HG03571 (cell line): ENCODE data around the gene CITED4.

Experiments
- ATAC-seq: cut with Tn5 transposase; IDR thresholded peaks from one replicate; pipeline ENCODE4 v1.9.1; 2021; ENCODE audit not compliant: unreplicated experiment

CITED4 gene

GRCh38 chr1:40855513-40855912 lies 6.7 kb downstream of the CITED4 start:
- no peak for ATAC-seq

GRCh38 chr1:40853885-40854170 lies 8.3 kb downstream of the CITED4 start:
- ATAC-seq, result no peak

- no peak for ATAC-seq
Observed at GRCh38 chr1:40853113-40853884, 8.9 kb downstream of the CITED4 start.

- no peak for ATAC-seq
Observed at GRCh38 chr1:40851643-40852042, 10.5 kb downstream of the CITED4 start.

GRCh38 chr1:40849801-40850592 lies 12.2 kb downstream of the CITED4 start:
- no peak for ATAC-seq

- ATAC-seq, result no peak
Observed at GRCh38 chr1:40848530-40849189, 13.5 kb downstream of the CITED4 start.

GRCh38 chr1:40847023-40847745 lies 15.0 kb downstream of the CITED4 start:
- no peak for ATAC-seq

GRCh38 chr1:40845895-40846294 lies 16.3 kb downstream of the CITED4 start:
- no peak for ATAC-seq

GRCh38 chr1:40844887-40845878 lies 17.0 kb downstream of the CITED4 start:
- ATAC-seq, result no peak

- ATAC-seq, result no peak
Observed at GRCh38 chr1:40844079-40844478, 18.1 kb downstream of the CITED4 start.

GRCh38 chr1:40842691-40843090 lies 19.5 kb downstream of the CITED4 start:
- no peak for ATAC-seq

GRCh38 chr1:40842207-40842606 lies 20.0 kb downstream of the CITED4 start:
- ATAC-seq, result no peak

- no peak for ATAC-seq
Observed at GRCh38 chr1:40841602-40842001, 20.6 kb downstream of the CITED4 start.

GRCh38 chr1:40840526-40841323 lies 21.4 kb downstream of the CITED4 start:
- ATAC-seq, result no peak

- no peak for ATAC-seq
Observed at GRCh38 chr1:40839943-40840335, 22.2 kb downstream of the CITED4 start.

GRCh38 chr1:40838980-40839942 lies 22.9 kb downstream of the CITED4 start:
- ATAC-seq, result no peak

- ATAC-seq, result no peak
Observed at GRCh38 chr1:40838045-40838979, 23.9 kb downstream of the CITED4 start.
